OCI-LY7 (cell line): ENCODE data around the gene PON1. TPM values are rescaled to one million over a fixed set of nuclear protein-coding genes. Genes with fewer than 3 reads are reported as not detected.

Experiments
- BruUV-seq: library from RNA; stranded (reverse); fragments of 400-500 nt; replicated peaks from 2 replicates; lab custom pipeline; 2021; lab: Mats Ljungman, UMichigan
- CTCF ChIA-PET: fragments of 300-600 bp; sonication (Branson Sonifier 250); formaldehyde crosslinking; loops from one replicate; lab custom pipeline; 2022; ENCODE audit warnings: antibody characterized with exemption; ENCODE audit not compliant: unreplicated experiment; lab: Charles Lee
- POLR2A ChIA-PET: fragments of 300-600 bp; sonication (Branson Sonifier 250); formaldehyde crosslinking; loops from one replicate; lab custom pipeline; 2022; ENCODE audit warnings: antibody characterized with exemption; lab: Charles Lee
- DNase-seq: peaks from one replicate; pipeline ENCODE4 v3.0.0-alpha.2; 2015; ENCODE audit warnings: low spot score
- H2AFZ ChIP-seq: fragments of 200-600 bp; sonication (generic), shearing (Covaris generic); 2 replicates; pipeline ENCODE4 v1.6.1; 2014; ENCODE audit warnings: mild to moderate bottlenecking, antibody characterized with exemption, low read length, moderate library complexity
- H3K27ac ChIP-seq: fragments of 200-600 bp; sonication (generic); 2 replicates; pipeline ENCODE4 v1.5.1; 2014; ENCODE audit warnings: mixed run types, low read depth, mild to moderate bottlenecking, moderate library complexity, low read length, inconsistent platforms; ENCODE audit not compliant: poor library complexity, severe bottlenecking
- H3K36me3 ChIP-seq: fragments of 200-600 bp; sonication (generic); 2 replicates; pipeline ENCODE4 v1.6.1; 2014; ENCODE audit warnings: mild to moderate bottlenecking, antibody characterized with exemption, low read length, moderate library complexity, mixed read lengths; ENCODE audit not compliant: insufficient read depth
- H3K4me1 ChIP-seq: fragments of 200-600 bp; sonication (generic); 2 replicates; pipeline ENCODE4 v1.5.1; 2014; ENCODE audit warnings: mild to moderate bottlenecking, low read length; ENCODE audit not compliant: insufficient read depth, poor library complexity, severe bottlenecking
- H3K4me2 ChIP-seq: fragments of 200-600 bp; sonication (generic); 2 replicates; pipeline ENCODE4 v1.6.1; 2014; ENCODE audit warnings: mild to moderate bottlenecking, low read length
- H3K4me3 ChIP-seq: fragments of 200-600 bp; sonication (generic); 2 replicates; pipeline ENCODE4 v1.5.1; 2014; ENCODE audit warnings: mild to moderate bottlenecking, low read depth, low read length; ENCODE audit not compliant: poor library complexity, severe bottlenecking
- H3K79me2 ChIP-seq: fragments of 200-600 bp; sonication (generic); 2 replicates; pipeline ENCODE4 v1.6.1; 2016; ENCODE audit warnings: low read depth, mild to moderate bottlenecking, low read length, moderate library complexity, mixed read lengths; ENCODE audit not compliant: insufficient read depth
- H3K9me2 ChIP-seq: fragments of 200-600 bp; sonication (generic); 2 replicates; pipeline ENCODE4 v1.6.1; 2016; ENCODE audit warnings: mild to moderate bottlenecking, low read length, mixed read lengths; ENCODE audit not compliant: insufficient read depth
- H3K9me3 ChIP-seq: fragments of 200-600 bp; sonication (generic); 2 replicates; pipeline ENCODE4 v1.6.1; 2014; ENCODE audit warnings: mild to moderate bottlenecking, mixed run types, low read length, mixed read lengths
- H4K20me1 ChIP-seq: fragments of 200-600 bp; sonication (generic); 2 replicates; pipeline ENCODE4 v1.6.1; 2014; ENCODE audit warnings: mild to moderate bottlenecking, antibody characterized with exemption, low read length, moderate library complexity, mixed read lengths; ENCODE audit not compliant: insufficient read depth
- EZH2phosphoT487 ChIP-seq: fragments of 200-600 bp; sonication (generic); IDR thresholded peaks from 2 replicates; pipeline ENCODE4 v1.6.1; 2018; ENCODE audit warnings: low read depth, borderline replicate concordance, mild to moderate bottlenecking, mixed run types, antibody characterized with exemption, low read length, moderate library complexity, mixed read lengths
- intact Hi-C: fragments of 100-400 bp; cut with micrococcal nuclease; formaldehyde crosslinking; loops from one replicate; pipeline ENCODE4 v1.10.0; 2022; ENCODE audit not compliant: unreplicated experiment
- total RNA-seq, 2 experiments: library from RNA; depleted of rRNA in 1 of 2; stranded (reverse); fragments of >200 nt in 1 of 2; shearing (Covaris generic) in 1 of 2; gene quantifications; 2 replicates each; pipeline ENCODE4 v1.2.3, GENCODE V29; 2014 to 2022
- TF ChIP-seq, protein P1 (sequence below): fragments of 200-600 bp; sonication (generic); conservative IDR thresholded peaks from 2 replicates; pipeline ENCODE4 v1.5.1; 2014; ENCODE audit warnings: mild to moderate bottlenecking, antibody characterized with exemption, low read length, moderate library complexity, mixed read lengths

The PON1 gene
- total RNA-seq, 2 experiments from 2014 or later: not detected

DNA sequence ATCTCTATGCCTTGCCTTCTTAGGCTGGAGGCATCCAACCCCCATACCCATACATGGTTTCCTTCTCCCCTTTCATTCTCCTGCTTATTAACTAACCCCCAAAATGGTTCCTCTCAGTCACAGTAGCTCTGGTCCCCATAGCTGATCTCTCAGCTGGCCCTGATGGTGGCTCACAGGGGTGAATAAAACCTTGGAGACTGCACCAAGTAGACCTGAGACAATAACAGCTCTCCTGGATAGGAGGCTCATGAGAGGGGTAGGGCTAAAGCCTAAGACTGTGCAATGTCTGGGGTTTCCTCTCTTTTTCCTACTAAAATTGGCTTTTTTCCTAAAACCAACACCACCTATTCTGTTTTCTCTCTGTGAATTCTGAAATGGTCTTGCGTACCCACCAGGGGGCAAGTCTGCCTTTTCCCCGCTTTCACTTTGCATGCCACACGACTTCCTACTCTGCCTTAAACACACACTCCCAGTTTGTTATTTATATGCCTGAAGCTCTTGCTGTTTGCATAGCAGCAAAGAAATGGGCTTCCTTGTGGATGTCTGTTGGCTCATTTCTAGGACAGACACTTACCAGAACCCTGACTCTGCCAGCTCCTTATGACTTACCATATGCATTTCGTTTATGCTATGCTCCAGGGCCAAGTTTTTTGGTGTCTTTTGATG lies 18.4 kb upstream of the PON1 start:
- H3K4me2 ChIP-seq: no peak overlapping the region
- CTCF ChIA-PET: no interaction called here
- intact Hi-C loops: no loop called here
- H4K20me1 ChIP-seq: no peaks in the 10 kb centered on the region
- no peak overlapping the region for H2AFZ ChIP-seq
- H3K9me3 ChIP-seq: no peaks in the 10 kb centered on the region
- no peak for TF ChIP-seq EZH2phosphoT487
- TF ChIP-seq, protein P1, sequence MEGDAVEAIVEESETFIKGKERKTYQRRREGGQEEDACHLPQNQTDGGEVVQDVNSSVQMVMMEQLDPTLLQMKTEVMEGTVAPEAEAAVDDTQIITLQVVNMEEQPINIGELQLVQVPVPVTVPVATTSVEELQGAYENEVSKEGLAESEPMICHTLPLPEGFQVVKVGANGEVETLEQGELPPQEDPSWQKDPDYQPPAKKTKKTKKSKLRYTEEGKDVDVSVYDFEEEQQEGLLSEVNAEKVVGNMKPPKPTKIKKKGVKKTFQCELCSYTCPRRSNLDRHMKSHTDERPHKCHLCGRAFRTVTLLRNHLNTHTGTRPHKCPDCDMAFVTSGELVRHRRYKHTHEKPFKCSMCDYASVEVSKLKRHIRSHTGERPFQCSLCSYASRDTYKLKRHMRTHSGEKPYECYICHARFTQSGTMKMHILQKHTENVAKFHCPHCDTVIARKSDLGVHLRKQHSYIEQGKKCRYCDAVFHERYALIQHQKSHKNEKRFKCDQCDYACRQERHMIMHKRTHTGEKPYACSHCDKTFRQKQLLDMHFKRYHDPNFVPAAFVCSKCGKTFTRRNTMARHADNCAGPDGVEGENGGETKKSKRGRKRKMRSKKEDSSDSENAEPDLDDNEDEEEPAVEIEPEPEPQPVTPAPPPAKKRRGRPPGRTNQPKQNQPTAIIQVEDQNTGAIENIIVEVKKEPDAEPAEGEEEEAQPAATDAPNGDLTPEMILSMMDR: no peak
- no TSS peak for BruUV-seq
- POLR2A ChIA-PET: interaction anchor here (0.6 kb wide), 1 partner anchor 48 kb away, joined by 4 read pairs; no protein-coding TSS in a partner anchor
- no peak overlapping the region for H3K27ac ChIP-seq
- no peak overlapping the region for H3K4me3 ChIP-seq
- no peaks in the 10 kb centered on the region for H3K36me3 ChIP-seq
- H3K4me1 ChIP-seq: no peaks in the 10 kb centered on the region
- H3K9me2 ChIP-seq: no peaks in the 10 kb centered on the region
- DNase-seq: no peak
- no peaks in the 10 kb centered on the region for H3K79me2 ChIP-seq

DNA sequence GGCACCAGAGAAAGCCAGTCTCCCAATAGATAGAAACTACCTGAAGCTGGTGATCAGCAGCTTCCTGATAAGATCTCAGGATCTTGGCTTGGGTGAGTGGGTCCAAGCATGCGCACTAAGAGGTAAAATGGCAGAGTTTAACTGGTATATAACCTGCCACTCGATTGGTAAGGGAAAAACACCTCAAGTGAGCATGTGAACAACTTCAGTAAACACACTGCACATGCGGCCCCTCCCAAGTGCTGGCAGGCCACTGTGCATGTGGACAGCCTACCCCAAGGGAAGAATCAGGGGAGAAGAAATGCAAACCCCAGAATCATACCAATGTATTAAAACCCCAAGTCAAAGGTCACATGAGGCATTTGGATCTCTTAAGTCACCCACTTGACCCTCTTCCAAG lies 17.7 kb upstream of the PON1 start:
- BruUV-seq: no TSS peak
- Histone ChIP-seq H3K4me2 (no peak overlapping the region), H3K4me3 (no peak overlapping the region), H3K27ac (no peak overlapping the region), H4K20me1 (no peaks in the 10 kb centered on the region), H2AFZ (no peak overlapping the region), H3K4me1 (no peaks in the 10 kb centered on the region), H3K79me2 (no peaks in the 10 kb centered on the region), H3K9me3 (no peaks in the 10 kb centered on the region), H3K9me2 (no peaks in the 10 kb centered on the region), H3K36me3 (no peaks in the 10 kb centered on the region)
- no peak for DNase-seq
- intact Hi-C loops: no loop called here
- ChIA-PET POLR2A (interaction anchor here (0.6 kb wide), 1 partner anchor 48 kb away, joined by 4 read pairs; no protein-coding TSS in a partner anchor), CTCF (no interaction called here)
- TF ChIP-seq, protein P1: no peak
- no peak for TF ChIP-seq EZH2phosphoT487

DNA sequence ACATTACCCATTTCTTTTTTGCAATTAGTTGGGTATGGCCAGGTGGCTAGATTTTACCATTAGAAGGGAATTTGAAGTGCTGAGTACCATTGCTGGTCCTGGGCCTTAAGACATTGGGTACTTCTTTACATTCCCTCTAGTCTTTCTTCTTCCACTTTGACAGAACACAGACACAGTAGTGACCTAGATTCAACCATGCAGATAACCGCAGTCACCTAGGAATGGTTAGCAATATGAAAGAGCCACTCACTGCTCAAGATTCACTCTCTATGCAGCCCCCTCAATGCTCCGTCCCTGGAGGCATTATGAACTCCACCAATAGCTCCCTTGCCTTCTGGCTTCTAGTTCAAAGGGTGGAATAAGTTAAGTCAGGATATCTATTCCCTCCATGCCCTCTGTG lies 16.2 kb upstream of the PON1 start:
- H3K4me3 ChIP-seq: no peak overlapping the region

More for the DNA sequence above, 16.2 kb upstream of the PON1 start:
- DNase-seq: no peak
- Histone ChIP-seq H3K4me2 (no peak overlapping the region), H3K9me3 (no peaks in the 10 kb centered on the region), H4K20me1 (no peaks in the 10 kb centered on the region), H3K36me3 (no peaks in the 10 kb centered on the region), H3K27ac (no peak overlapping the region), H3K9me2 (no peaks in the 10 kb centered on the region), H3K79me2 (no peaks in the 10 kb centered on the region), H2AFZ (no peak overlapping the region), H3K4me1 (no peaks in the 10 kb centered on the region)
- intact Hi-C loops: no loop called here
- POLR2A ChIA-PET: no interaction called here
- TF ChIP-seq, protein P1: no peak
- no peak for TF ChIP-seq EZH2phosphoT487
- CTCF ChIA-PET: no interaction called here
- no TSS peak for BruUV-seq
